PC-3 (cell line): ENCODE measurements around the gene PI4KB.
"Not testable (repeated sequence)": the region's sequence is repeated elsewhere in the genome, so short reads cannot be mapped to it uniquely, and the experiment has no call there.

Experiments
- CTCF ChIP-seq: fragments of 300-600 bp; sonication (generic); conservative IDR thresholded peaks from 2 replicates; pipeline ENCODE4 v1.5.1; 2017; ENCODE audit warnings: antibody characterized with exemption, low read depth, mild to moderate bottlenecking, low read length
- EZH2 ChIP-seq: fragments of 300-600 bp; sonication (generic); IDR thresholded peaks from one replicate; pipeline ENCODE4 v1.6.1; 2017; ENCODE audit warnings: antibody characterized with exemption, mild to moderate bottlenecking, low read length; ENCODE audit not compliant: unreplicated experiment

GRCh38 chr1:151350323-151350722, 23.1 kb upstream of the PI4KB start:
- TF ChIP-seq CTCF, EZH2: not testable (repeated sequence)
